ENCODE data around the gene ICA1. TPM values are rescaled to one million over a fixed set of nuclear protein-coding genes. Genes with fewer than 3 reads are reported as not detected.
"Not testable (repeated sequence)": the region's sequence is repeated elsewhere in the genome, so short reads cannot be mapped to it uniquely, and the experiment has no call there.

ICA1 gene
- total RNA-seq, 4 donors from 2014 or later = 1.6 to 20.9 (median 4.0) TPM

DNA sequence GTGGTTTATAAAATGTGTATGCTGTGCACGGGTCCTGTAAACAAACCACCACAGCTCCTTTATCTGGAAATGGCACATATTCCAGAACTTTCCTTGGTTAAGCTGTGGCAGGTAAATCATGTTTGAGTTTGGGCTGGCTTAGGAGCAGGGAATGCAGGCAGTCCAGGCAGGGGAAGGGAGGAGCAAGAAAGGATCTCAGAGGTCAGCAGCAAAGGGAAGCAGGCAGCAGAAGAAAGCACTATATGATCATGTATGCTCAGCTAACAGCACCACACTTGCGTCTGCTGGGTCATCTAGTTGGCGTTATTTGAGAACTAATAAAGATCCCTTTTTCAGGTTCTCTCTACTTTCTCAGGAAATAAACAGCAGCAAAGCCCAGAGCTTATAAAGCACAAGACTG is 7.8 kb downstream of the ICA1 start:
- Histone ChIP-seq H3K4me3 (no peak overlapping the region), H3K27ac (no peak overlapping the region)

GRCh38 chr7:8251195-8251594 is 10.8 kb downstream of the ICA1 start:
- Histone ChIP-seq H3K9me3 (no peaks in the 10 kb centered on the region), H3K27me3 (no peaks in the 10 kb centered on the region), H3K36me3 (no peaks in the 10 kb centered on the region), H3K4me1 (no peaks in the 10 kb centered on the region), H3K4me3 (no peak overlapping the region), H3K27ac (no peak overlapping the region)
- no peak for ATAC-seq
- intact Hi-C loops (cut with DNase I; ENCODE audit: low total_unique reads) = no loop called here
- TF ChIP-seq CTCF (IDR thresholded peaks at IDR 0.05 in 4 of 5, conservative IDR thresholded peaks at IDR 0.05 in 1 of 5) (no peak), POLR2A (IDR thresholded peaks at IDR 0.05) (no peak)
- DNase-seq = no peak
- in situ Hi-C loops (cut with MboI; ENCODE audit: low sequenced_read_pairs in 4 of 4) = no loop called here

More for the DNA sequence above, 7.8 kb downstream of the ICA1 start:
- no peaks in the 10 kb centered on the region for H3K36me3 ChIP-seq
- TF ChIP-seq CTCF (IDR thresholded peaks at IDR 0.05 in 4 of 5, conservative IDR thresholded peaks at IDR 0.05 in 1 of 5) (no peak), POLR2A (IDR thresholded peaks at IDR 0.05) (no peak)
- H3K9me3 ChIP-seq = no peaks in the 10 kb centered on the region
- intact Hi-C loops (cut with DNase I; ENCODE audit: low total_unique reads) (no loop called here), in situ Hi-C loops (cut with MboI; ENCODE audit: low sequenced_read_pairs in 4 of 4) (no loop called here)
- DNase-seq (no peak), ATAC-seq (no peak)
- H3K27me3 ChIP-seq = peaks cover 0 to 2% (median 0%) of the 10 kb centered on the region in 3 donors
- no peaks in the 10 kb centered on the region for H3K4me1 ChIP-seq

- no peak overlapping the region for H3K27ac ChIP-seq
- intact Hi-C loops (cut with DNase I; ENCODE audit: low total_unique reads) (no loop called here), in situ Hi-C loops (cut with MboI; ENCODE audit: low sequenced_read_pairs in 4 of 4) (no loop called here)
- no peaks in the 10 kb centered on the region for H3K9me3 ChIP-seq
- DNase-seq (no peak), ATAC-seq (no peak)
- no peak for TF ChIP-seq POLR2A (IDR thresholded peaks at IDR 0.05)
- TF ChIP-seq CTCF (IDR thresholded peaks at IDR 0.05 in 4 of 5, conservative IDR thresholded peaks at IDR 0.05 in 1 of 5) = no peak
- H3K4me3 ChIP-seq = no peak overlapping the region
- H3K4me1 ChIP-seq = no peaks in the 10 kb centered on the region
- H3K27me3 ChIP-seq = no peaks in the 10 kb centered on the region
- no peaks in the 10 kb centered on the region for H3K36me3 ChIP-seq
These were observed 11.4 kb downstream of the ICA1 start for GRCh38 chr7:8250547-8250946.

GRCh38 chr7:8249121-8249520 is 12.8 kb downstream of the ICA1 start:
- intact Hi-C loops (cut with DNase I; ENCODE audit: low total_unique reads) (no loop called here), in situ Hi-C loops (cut with MboI; ENCODE audit: low sequenced_read_pairs in 4 of 4) (no loop called here)
- Histone ChIP-seq H3K27ac (no peak overlapping the region), H3K27me3 (no peaks in the 10 kb centered on the region), H3K9me3 (no peaks in the 10 kb centered on the region), H3K4me1 (no peaks in the 10 kb centered on the region), H3K4me3 (no peak overlapping the region), H3K36me3 (no peaks in the 10 kb centered on the region)
- no peak for DNase-seq
- ATAC-seq = no peak
- TF ChIP-seq POLR2A (IDR thresholded peaks at IDR 0.05) = no peak
- no peak for TF ChIP-seq CTCF (IDR thresholded peaks at IDR 0.05 in 4 of 5, conservative IDR thresholded peaks at IDR 0.05 in 1 of 5)

DNA sequence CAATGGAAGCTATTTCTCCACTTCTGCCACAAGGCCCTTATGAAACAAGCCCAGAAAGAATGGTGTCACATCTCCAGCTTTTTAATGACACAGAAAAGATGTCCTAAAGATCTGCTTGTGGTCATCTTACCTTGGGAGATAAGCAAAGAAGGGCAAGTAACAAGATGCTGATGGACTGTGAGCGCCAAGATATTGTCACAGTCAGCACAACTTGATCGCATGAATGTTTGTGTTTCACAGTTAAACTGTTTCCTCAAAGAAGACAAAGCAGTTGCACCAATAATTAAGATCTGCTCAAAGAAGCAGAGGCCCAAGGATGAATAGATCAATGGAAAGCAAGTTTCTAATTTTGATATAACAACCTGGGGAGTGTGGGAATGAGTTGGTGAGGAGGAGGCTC is 15.9 kb downstream of the ICA1 start:
- intact Hi-C loops (cut with DNase I; ENCODE audit: low total_unique reads) = no loop called here
- in situ Hi-C loops (cut with MboI; ENCODE audit: low sequenced_read_pairs in 4 of 4) = no loop called here
- H3K4me1 ChIP-seq = no peaks in the 10 kb centered on the region
- H3K27ac ChIP-seq = no peak overlapping the region
- ATAC-seq (no peak), DNase-seq (no peak)
- TF ChIP-seq POLR2A (IDR thresholded peaks at IDR 0.05) = no peak
- TF ChIP-seq CTCF (IDR thresholded peaks at IDR 0.05 in 4 of 5, conservative IDR thresholded peaks at IDR 0.05 in 1 of 5) = no peak
- no peak overlapping the region for H3K4me3 ChIP-seq
- H3K36me3 ChIP-seq = no peaks in the 10 kb centered on the region
- no peaks in the 10 kb centered on the region for H3K9me3 ChIP-seq
- no peaks in the 10 kb centered on the region for H3K27me3 ChIP-seq

GRCh38 chr7:8245032-8245431 is 16.9 kb downstream of the ICA1 start:
- intact Hi-C loops (cut with DNase I; ENCODE audit: low total_unique reads); ATAC-seq; DNase-seq; H3K4me1 ChIP-seq; H3K36me3 ChIP-seq; H3K27ac ChIP-seq; in situ Hi-C loops (cut with MboI; ENCODE audit: low sequenced_read_pairs in 4 of 4); H3K4me3 ChIP-seq; H3K9me3 ChIP-seq; H3K27me3 ChIP-seq: not testable (repeated sequence)

DNA sequence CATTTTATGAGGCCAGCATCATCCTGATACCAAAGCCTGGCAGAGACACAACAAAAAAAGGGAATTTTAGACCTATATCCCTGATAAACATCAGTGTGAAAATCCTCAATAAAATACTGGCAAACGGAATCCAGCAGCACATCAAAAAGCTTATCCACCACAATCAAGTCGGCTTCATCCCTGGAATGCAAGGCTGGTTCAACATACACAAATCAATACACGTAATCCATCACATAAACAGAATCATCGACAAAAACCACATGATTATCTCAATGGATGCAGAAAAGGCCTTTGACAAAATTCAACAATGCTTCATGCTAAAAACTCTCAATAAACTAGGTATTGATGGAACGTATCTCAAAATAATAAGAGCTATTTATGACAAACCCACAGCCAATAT is 18.9 kb downstream of the ICA1 start:
- in situ Hi-C loops (cut with MboI; ENCODE audit: low sequenced_read_pairs in 4 of 4); H3K9me3 ChIP-seq; H3K4me3 ChIP-seq; ATAC-seq; H3K27me3 ChIP-seq; H3K27ac ChIP-seq; H3K36me3 ChIP-seq; intact Hi-C loops (cut with DNase I; ENCODE audit: low total_unique reads); H3K4me1 ChIP-seq; DNase-seq: not testable (repeated sequence)

Measured in gastrocnemius medialis (tissue), 4 donors.